HepG2 (cell line): ENCODE data around the gene PFN1. TPM values are rescaled to one million over a fixed set of nuclear protein-coding genes. Genes with fewer than 3 reads are reported as not detected.

Experiments
- GATA4 ChIP-seq: sonication (generic); IDR thresholded peaks from 2 replicates; pipeline ENCODE4 v1.6.1; 2016; ENCODE audit warnings: antibody characterized with exemption, low read depth, borderline replicate concordance
- GATAD1 ChIP-seq: IDR thresholded peaks from 2 replicates; pipeline ENCODE4 v1.6.1; 2016; ENCODE audit warnings: missing genetic modification reagents, missing compliant biosample characterization
- RBAK ChIP-seq: sonication (generic); formaldehyde crosslinking; IDR thresholded peaks from 2 replicates; pipeline ENCODE4 v1.5.1; 2020; ENCODE audit warnings: mild to moderate bottlenecking, missing genetic modification reagents
- RBM22 ChIP-seq: fragments of 200-400 bp; formaldehyde crosslinking; optimal IDR thresholded peaks from 2 replicates; pipeline ENCODE3; 2017; ENCODE audit warnings: mild to moderate bottlenecking, low read length, moderate library complexity
- SALL1 ChIP-seq: sonication (generic); formaldehyde crosslinking; IDR thresholded peaks from 2 replicates; pipeline ENCODE4 v1.8.0; 2022; ENCODE audit warnings: mild to moderate bottlenecking, missing genetic modification reagents
- SIN3A ChIP-seq: IDR thresholded peaks from 2 replicates; pipeline ENCODE4 v1.6.1; 2011; ENCODE audit warnings: low read depth, mild to moderate bottlenecking, control low read depth, low read length, borderline replicate concordance
- SOX5 ChIP-seq: IDR thresholded peaks from 2 replicates; pipeline ENCODE4 v1.6.1; 2016; ENCODE audit warnings: borderline replicate concordance
- TAF15 ChIP-seq: fragments of 200-400 bp; formaldehyde crosslinking; IDR thresholded peaks from one replicate; pipeline ENCODE4 v1.6.1; 2018; ENCODE audit warnings: mild to moderate bottlenecking, low read depth, low read length; ENCODE audit not compliant: poor library complexity, severe bottlenecking
- ZHX1 ChIP-seq: sonication (generic); formaldehyde crosslinking; IDR thresholded peaks from 2 replicates; pipeline ENCODE4 v1.8.1; 2022; ENCODE audit warnings: low read depth, mild to moderate bottlenecking, missing genetic modification reagents
- ZNF101 ChIP-seq: sonication (generic); formaldehyde crosslinking; IDR thresholded peaks from 2 replicates; pipeline ENCODE4 v1.4.0; 2020; ENCODE audit warnings: mild to moderate bottlenecking, low read depth, missing genetic modification reagents, borderline replicate concordance
- ZNF724P ChIP-seq: sonication (generic); formaldehyde crosslinking; IDR thresholded peaks from 2 replicates; pipeline ENCODE4 v1.8.0; 2022; ENCODE audit warnings: missing genetic modification reagents, borderline replicate concordance
- ZNF782 ChIP-seq: sonication (generic); formaldehyde crosslinking; IDR thresholded peaks from 2 replicates; pipeline ENCODE4 v1.4.0; 2020; ENCODE audit warnings: missing genetic modification reagents, mild to moderate bottlenecking, borderline replicate concordance
- ZXDC ChIP-seq: sonication (generic); formaldehyde crosslinking; IDR thresholded peaks from 2 replicates; pipeline ENCODE4 v1.5.0; 2020; ENCODE audit warnings: mild to moderate bottlenecking, missing genetic modification reagents
- polyA plus RNA-seq, 8 experiments: library from polyadenylated mRNA; depleted of rRNA in 3 of 8; stranded (reverse) in 7 of 8; unstranded in 1 of 8; fragments of >200 nt; fragmentation: Illumina TruSeq in 4 of 8; extraction: Trizol in 4 of 8; gene quantifications; 2 replicates each; pipeline versions ENCODE4 v1.2.1 to v1.2.3, GENCODE V29; 2011 to 2016; ENCODE audit warnings: low read depth in 4 of 8, missing spikeins in 1 of 8, mixed read lengths in 1 of 8; ENCODE audit not compliant: insufficient read depth in 1 of 8
- total RNA-seq, 5 experiments: library from RNA; depleted of rRNA; stranded (reverse); fragments of >200 nt; fragmentation: Illumina TruSeq; extraction: Trizol; gene quantifications; 2 replicates each; pipeline ENCODE4 v1.2.3, GENCODE V29; 2016; ENCODE audit warnings: low read depth in 1 of 5
- TF ChIP-seq, protein P1 (sequence below): sonication (generic); formaldehyde crosslinking; IDR thresholded peaks from 2 replicates; pipeline ENCODE4 v1.4.0; 2020; ENCODE audit warnings: mild to moderate bottlenecking, missing genetic modification reagents
- TF ChIP-seq, protein P2 (sequence below): fragments of 450-650 bp; IDR thresholded peaks from 2 replicates; pipeline ENCODE4 v1.6.1; 2017
- TF ChIP-seq, protein P3 (sequence below): conservative IDR thresholded peaks from 2 replicates; pipeline ENCODE4 v1.6.1; 2018; ENCODE audit warnings: missing genetic modification reagents

Gene PFN1
- total and polyA plus RNA-seq, 2 of the 13 experiments (the other 11 are each of a cell fraction or from before 2014, with no cell fraction given): 494 to 613 TPM

DNA sequence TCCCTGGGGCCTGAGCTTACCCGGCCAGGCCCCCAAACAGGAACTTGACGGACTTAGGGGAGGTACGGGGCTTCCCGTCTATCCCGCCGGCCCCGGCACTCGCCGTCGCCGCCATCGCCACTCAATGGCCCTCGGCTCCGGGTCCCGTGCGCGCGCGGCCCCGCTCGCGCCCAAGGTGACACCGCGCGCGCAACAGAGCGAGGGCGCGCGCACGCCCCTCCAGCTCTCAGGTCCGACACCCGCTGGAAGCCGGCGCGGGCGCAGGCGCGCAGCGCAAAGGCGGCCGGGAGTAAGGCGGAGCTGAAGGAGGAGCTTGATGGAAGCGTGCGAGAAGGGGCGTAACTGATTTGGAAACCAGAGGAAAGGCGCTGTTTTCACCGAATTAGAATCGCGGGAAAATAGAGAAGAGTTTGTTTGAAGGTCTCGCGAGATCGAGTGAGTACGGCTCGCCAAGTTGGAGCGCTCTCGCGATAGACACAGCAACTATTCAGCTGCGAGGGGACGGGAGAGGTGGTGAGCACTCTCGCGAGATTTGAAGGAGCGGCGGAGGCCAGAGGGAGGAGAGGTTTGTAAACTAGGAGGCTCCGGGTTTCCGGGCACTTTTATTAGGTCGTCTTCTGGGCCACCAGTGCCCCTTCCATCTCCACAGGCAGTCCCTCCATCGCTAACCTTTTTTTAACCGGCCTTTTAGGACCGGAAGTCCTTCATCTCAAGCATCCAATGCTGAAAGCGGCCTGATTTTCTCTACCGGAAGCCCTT is 8.4 kb downstream of the PFN1 start, which contains the start of the genes RNF167 and SLC25A11 (continued):
- TF ChIP-seq, protein P1, sequence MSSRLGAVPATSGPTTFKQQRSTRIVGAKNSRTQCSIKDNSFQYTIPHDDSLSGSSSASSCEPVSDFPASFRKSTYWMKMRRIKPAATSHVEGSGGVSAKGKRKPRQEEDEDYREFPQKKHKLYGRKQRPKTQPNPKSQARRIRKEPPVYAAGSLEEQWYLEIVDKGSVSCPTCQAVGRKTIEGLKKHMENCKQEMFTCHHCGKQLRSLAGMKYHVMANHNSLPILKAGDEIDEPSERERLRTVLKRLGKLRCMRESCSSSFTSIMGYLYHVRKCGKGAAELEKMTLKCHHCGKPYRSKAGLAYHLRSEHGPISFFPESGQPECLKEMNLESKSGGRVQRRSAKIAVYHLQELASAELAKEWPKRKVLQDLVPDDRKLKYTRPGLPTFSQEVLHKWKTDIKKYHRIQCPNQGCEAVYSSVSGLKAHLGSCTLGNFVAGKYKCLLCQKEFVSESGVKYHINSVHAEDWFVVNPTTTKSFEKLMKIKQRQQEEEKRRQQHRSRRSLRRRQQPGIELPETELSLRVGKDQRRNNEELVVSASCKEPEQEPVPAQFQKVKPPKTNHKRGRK (CRISPR knock-in tag): no peak
- TF ChIP-seq GATAD1 (CRISPR knock-in tag) (peak; percentile 85), SIN3A (peak; percentile 82; the same call in 1 of the 2 replicates), SOX5 (CRISPR knock-in tag) (no peak), SALL1 (peak; percentile 70), ZHX1 (CRISPR knock-in tag) (no peak), ZNF724P (CRISPR knock-in tag) (no peak), ZXDC (CRISPR knock-in tag) (no peak), RBM22 (peak; percentile 53), GATA4 (no peak), RBAK (CRISPR knock-in tag) (no peak), ZNF101 (CRISPR knock-in tag) (no peak), TAF15 (peak; percentile 53), ZNF782 (CRISPR knock-in tag) (no peak)
- TF ChIP-seq, protein P2, sequence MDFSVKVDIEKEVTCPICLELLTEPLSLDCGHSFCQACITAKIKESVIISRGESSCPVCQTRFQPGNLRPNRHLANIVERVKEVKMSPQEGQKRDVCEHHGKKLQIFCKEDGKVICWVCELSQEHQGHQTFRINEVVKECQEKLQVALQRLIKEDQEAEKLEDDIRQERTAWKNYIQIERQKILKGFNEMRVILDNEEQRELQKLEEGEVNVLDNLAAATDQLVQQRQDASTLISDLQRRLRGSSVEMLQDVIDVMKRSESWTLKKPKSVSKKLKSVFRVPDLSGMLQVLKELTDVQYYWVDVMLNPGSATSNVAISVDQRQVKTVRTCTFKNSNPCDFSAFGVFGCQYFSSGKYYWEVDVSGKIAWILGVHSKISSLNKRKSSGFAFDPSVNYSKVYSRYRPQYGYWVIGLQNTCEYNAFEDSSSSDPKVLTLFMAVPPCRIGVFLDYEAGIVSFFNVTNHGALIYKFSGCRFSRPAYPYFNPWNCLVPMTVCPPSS: no peak
- TF ChIP-seq, protein P3, sequence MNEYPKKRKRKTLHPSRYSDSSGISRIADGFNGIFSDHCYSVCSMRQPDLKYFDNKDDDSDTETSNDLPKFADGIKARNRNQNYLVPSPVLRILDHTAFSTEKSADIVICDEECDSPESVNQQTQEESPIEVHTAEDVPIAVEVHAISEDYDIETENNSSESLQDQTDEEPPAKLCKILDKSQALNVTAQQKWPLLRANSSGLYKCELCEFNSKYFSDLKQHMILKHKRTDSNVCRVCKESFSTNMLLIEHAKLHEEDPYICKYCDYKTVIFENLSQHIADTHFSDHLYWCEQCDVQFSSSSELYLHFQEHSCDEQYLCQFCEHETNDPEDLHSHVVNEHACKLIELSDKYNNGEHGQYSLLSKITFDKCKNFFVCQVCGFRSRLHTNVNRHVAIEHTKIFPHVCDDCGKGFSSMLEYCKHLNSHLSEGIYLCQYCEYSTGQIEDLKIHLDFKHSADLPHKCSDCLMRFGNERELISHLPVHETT (CRISPR knock-in tag): peak; percentile 67
